ENCODE data around the gene ARMH3.

DNA sequence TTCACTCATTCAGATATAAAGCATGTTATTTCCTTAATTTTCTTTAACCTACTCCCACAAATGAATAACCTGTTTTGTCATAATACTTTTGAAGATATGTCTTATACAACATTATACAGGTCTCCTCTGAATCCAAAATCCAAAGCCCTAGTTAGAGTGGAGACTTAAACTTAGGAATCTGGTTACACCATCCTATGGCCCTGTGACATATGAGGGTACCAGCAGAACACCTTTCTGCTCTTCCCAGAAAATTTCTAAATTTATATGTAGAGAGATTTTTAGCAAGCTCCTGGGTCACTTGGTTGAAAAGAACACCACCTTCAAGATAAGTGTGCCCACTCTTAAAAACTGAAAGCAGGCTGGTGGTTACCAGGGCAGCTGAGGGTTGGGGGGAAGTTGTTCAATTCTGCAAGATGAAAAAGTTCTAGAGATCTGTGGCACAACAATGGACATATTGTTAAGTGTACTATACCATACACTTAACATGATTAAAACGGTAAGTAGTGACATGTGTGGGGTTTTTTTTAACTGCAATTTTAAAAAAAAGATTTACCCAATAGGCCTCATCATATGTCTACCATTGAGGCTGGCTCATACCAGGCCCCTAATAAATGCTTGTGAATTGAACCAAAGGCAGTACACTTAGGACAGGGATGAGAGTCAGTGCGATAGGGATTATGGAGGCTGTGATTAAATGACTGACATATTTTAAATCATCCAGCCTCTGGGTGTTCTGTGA, 174.8 kb downstream of the ARMH3 start:
- TF ChIP-seq, protein P1, sequence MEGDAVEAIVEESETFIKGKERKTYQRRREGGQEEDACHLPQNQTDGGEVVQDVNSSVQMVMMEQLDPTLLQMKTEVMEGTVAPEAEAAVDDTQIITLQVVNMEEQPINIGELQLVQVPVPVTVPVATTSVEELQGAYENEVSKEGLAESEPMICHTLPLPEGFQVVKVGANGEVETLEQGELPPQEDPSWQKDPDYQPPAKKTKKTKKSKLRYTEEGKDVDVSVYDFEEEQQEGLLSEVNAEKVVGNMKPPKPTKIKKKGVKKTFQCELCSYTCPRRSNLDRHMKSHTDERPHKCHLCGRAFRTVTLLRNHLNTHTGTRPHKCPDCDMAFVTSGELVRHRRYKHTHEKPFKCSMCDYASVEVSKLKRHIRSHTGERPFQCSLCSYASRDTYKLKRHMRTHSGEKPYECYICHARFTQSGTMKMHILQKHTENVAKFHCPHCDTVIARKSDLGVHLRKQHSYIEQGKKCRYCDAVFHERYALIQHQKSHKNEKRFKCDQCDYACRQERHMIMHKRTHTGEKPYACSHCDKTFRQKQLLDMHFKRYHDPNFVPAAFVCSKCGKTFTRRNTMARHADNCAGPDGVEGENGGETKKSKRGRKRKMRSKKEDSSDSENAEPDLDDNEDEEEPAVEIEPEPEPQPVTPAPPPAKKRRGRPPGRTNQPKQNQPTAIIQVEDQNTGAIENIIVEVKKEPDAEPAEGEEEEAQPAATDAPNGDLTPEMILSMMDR (IDR thresholded peaks at IDR 0.05), result no peak
- TF ChIP-seq POLR2AphosphoS5 (IDR thresholded peaks at IDR 0.05; ENCODE audit: low read depth, low read length) (no peak), TCF7L2 (IDR thresholded peaks at IDR 0.05; ENCODE audit: low read depth, low read length) (no peak)
- TF ChIP-seq, protein P2, sequence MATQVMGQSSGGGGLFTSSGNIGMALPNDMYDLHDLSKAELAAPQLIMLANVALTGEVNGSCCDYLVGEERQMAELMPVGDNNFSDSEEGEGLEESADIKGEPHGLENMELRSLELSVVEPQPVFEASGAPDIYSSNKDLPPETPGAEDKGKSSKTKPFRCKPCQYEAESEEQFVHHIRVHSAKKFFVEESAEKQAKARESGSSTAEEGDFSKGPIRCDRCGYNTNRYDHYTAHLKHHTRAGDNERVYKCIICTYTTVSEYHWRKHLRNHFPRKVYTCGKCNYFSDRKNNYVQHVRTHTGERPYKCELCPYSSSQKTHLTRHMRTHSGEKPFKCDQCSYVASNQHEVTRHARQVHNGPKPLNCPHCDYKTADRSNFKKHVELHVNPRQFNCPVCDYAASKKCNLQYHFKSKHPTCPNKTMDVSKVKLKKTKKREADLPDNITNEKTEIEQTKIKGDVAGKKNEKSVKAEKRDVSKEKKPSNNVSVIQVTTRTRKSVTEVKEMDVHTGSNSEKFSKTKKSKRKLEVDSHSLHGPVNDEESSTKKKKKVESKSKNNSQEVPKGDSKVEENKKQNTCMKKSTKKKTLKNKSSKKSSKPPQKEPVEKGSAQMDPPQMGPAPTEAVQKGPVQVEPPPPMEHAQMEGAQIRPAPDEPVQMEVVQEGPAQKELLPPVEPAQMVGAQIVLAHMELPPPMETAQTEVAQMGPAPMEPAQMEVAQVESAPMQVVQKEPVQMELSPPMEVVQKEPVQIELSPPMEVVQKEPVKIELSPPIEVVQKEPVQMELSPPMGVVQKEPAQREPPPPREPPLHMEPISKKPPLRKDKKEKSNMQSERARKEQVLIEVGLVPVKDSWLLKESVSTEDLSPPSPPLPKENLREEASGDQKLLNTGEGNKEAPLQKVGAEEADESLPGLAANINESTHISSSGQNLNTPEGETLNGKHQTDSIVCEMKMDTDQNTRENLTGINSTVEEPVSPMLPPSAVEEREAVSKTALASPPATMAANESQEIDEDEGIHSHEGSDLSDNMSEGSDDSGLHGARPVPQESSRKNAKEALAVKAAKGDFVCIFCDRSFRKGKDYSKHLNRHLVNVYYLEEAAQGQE (IDR thresholded peaks at IDR 0.05; ENCODE audit: insufficient read depth in 1 of 2, low read depth in 2 of 2, low read length in 1 of 2), result no peak

Measured in Panc1 (cell line).